ENCODE measurements around the gene TMEM244.

DNA sequence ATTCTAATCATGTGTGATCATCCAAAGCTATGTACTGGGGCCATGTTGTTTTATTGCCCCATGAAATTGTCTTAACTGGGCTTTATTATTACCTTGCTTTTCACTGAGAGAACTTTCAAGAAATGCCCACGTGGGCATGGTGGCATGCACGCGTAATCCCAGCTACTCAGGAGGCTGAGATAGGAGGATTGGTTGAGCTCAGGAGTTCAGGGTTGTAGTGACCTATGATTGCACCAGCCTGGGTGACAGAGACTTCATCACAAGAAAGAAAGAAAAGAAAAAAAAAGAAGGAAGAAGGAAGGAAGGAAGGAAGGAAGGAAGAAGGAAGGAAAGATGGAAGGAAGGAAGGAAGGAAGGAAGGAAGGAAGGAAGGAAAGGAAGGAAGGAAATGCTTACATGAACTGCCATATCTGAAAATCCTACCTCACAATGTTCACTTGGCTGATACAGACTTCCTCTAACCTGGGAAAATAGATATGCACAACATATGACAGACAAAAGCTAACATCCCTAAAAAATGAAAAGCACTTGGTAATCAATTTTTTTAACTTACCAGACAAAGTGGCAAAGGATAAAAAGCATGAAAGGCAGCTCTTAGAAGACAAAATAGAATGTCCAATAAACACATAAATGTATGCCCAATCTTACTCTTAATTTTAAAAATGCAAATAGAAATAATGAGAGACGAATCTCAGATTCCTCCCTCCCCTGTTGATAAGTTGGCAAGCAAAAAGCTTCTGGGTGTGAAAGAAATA is 25.5 kb upstream of the TMEM244 start:
- TF ChIP-seq RNF2 (conservative IDR thresholded peaks at IDR 0.05; ENCODE audit: low read depth) (no peak), ZNF121 (CRISPR knock-in tag; IDR thresholded peaks at IDR 0.05) (no peak), REL (CRISPR knock-in tag; conservative IDR thresholded peaks at IDR 0.05) (no peak), ZNF274 (CRISPR knock-in tag; IDR thresholded peaks at IDR 0.05) (no peak), RAD21 (CRISPR knock-in tag; IDR thresholded peaks at IDR 0.05) (no peak), ZNF746 (CRISPR knock-in tag; IDR thresholded peaks at IDR 0.05) (no peak), TBL1XR1 (IDR thresholded peaks at IDR 0.05; ENCODE audit: borderline replicate concordance, low read length, partially characterized antibody) (no peak), SP1 (IDR thresholded peaks at IDR 0.05) (no peak), SP1 (CRISPR knock-in tag; IDR thresholded peaks at IDR 0.05) (no peak), ZFX (CRISPR knock-in tag; IDR thresholded peaks at IDR 0.05; ENCODE audit: low read depth) (no peak), JUNB (CRISPR knock-in tag; IDR thresholded peaks at IDR 0.05; ENCODE audit: borderline replicate concordance) (no peak)
- TF ChIP-seq, protein P1, sequence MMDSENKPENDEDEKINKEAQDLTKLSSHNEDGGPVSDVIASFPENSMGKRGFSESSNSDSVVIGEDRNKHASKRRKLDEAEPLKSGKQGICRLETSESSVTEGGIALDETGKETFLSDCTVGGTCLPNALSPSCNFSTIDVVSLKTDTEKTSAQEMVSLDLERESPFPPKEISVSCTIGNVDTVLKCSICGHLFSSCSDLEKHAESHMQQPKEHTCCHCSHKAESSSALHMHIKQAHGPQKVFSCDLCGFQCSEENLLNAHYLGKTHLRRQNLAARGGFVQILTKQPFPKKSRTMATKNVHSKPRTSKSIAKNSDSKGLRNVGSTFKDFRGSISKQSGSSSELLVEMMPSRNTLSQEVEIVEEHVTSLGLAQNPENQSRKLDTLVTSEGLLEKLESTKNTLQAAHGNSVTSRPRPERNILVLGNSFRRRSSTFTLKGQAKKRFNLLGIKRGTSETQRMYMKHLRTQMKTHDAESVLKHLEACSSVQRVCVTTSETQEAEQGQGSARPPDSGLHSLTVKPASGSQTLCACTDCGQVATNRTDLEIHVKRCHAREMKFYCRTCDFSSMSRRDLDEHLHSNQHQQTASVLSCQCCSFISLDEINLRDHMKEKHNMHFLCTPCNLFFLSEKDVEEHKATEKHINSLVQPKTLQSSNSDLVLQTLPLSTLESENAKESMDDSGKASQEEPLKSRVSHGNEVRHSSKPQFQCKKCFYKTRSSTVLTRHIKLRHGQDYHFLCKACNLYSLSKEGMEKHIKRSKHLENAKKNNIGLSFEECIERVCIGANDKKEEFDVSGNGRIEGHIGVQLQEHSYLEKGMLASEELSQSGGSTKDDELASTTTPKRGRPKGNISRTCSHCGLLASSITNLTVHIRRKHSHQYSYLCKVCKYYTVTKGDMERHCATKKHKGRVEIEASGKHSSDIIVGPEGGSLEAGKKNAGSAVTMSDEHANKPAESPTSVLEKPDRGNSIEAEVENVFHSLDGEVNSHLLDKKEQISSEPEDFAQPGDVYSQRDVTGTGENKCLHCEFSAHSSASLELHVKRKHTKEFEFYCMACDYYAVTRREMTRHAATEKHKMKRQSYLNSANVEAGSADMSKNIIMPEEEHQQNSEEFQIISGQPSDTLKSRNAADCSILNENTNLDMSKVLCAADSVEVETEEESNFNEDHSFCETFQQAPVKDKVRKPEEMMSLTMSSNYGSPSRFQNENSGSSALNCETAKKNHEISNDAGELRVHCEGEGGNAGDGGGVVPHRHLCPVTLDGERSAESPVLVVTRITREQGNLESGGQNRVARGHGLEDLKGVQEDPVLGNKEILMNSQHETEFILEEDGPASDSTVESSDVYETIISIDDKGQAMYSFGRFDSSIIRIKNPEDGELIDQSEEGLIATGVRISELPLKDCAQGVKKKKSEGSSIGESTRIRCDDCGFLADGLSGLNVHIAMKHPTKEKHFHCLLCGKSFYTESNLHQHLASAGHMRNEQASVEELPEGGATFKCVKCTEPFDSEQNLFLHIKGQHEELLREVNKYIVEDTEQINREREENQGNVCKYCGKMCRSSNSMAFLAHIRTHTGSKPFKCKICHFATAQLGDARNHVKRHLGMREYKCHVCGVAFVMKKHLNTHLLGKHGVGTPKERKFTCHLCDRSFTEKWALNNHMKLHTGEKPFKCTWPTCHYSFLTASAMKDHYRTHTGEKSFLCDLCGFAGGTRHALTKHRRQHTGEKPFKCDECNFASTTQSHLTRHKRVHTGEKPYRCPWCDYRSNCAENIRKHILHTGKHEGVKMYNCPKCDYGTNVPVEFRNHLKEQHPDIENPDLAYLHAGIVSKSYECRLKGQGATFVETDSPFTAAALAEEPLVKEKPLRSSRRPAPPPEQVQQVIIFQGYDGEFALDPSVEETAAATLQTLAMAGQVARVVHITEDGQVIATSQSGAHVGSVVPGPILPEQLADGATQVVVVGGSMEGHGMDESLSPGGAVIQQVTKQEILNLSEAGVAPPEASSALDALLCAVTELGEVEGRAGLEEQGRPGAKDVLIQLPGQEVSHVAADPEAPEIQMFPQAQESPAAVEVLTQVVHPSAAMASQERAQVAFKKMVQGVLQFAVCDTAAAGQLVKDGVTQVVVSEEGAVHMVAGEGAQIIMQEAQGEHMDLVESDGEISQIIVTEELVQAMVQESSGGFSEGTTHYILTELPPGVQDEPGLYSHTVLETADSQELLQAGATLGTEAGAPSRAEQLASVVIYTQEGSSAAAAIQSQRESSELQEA (CRISPR knock-in tag; IDR thresholded peaks at IDR 0.05; ENCODE audit: not compliant biosample characterization) = no peak
